HG03097 (cell line): ENCODE measurements around the gene NEUROD1.

Experiments used
- ATAC-seq: cut with Tn5 transposase; IDR thresholded peaks from one replicate; pipeline ENCODE4 v1.9.1; 2021; ENCODE audit not compliant: unreplicated experiment, low FRiP score

Gene NEUROD1

GRCh38 chr2:181680937-181681811 lies 857 bp upstream of the NEUROD1 start:
- ATAC-seq: no peak

GRCh38 chr2:181679544-181679979 lies 755 bp downstream of the NEUROD1 start:
- no peak for ATAC-seq

GRCh38 chr2:181678861-181679543 lies 1.3 kb downstream of the NEUROD1 start:
- ATAC-seq: no peak

GRCh38 chr2:181677912-181678586 lies 2.3 kb downstream of the NEUROD1 start:
- ATAC-seq: no peak

- ATAC-seq: no peak
These were observed 5.1 kb downstream of the NEUROD1 start for GRCh38 chr2:181675254-181675653.

- ATAC-seq: no peak
These were observed 5.9 kb downstream of the NEUROD1 start for GRCh38 chr2:181674461-181674860.

- ATAC-seq: peak; percentile 9
These were observed 7.1 kb downstream of the NEUROD1 start for GRCh38 chr2:181673173-181673572.

- ATAC-seq: peak; percentile 90
These were observed 7.9 kb downstream of the NEUROD1 start for GRCh38 chr2:181672255-181673008.

GRCh38 chr2:181670632-181671031 lies 9.7 kb downstream of the NEUROD1 start:
- no peak for ATAC-seq

- ATAC-seq: no peak
These were observed 13.1 kb downstream of the NEUROD1 start for GRCh38 chr2:181667234-181667633.

- no peak for ATAC-seq
These were observed 18.0 kb downstream of the NEUROD1 start for GRCh38 chr2:181662287-181662686.

GRCh38 chr2:181660181-181660580 lies 20.1 kb downstream of the NEUROD1 start:
- ATAC-seq: no peak

- ATAC-seq: no peak
These were observed 21.9 kb downstream of the NEUROD1 start for GRCh38 chr2:181658444-181658843.

- ATAC-seq: no peak
These were observed 22.9 kb downstream of the NEUROD1 start for GRCh38 chr2:181657379-181657778.

- peak; percentile 88 for ATAC-seq
These were observed 23.6 kb downstream of the NEUROD1 start, which contains the start of gene CERKL for GRCh38 chr2:181656450-181657291. Gene CERKL (minus strand): TSS chr2:181657105. CDS start chr2:181657006, 99 bp downstream.

GRCh38 chr2:181655519-181655918 lies 24.8 kb downstream of the NEUROD1 start:
- no peak for ATAC-seq

- no peak for ATAC-seq
These were observed 30.8 kb downstream of the NEUROD1 start for GRCh38 chr2:181649436-181649979.

GRCh38 chr2:181648478-181649155 lies 31.7 kb downstream of the NEUROD1 start:
- no peak for ATAC-seq
